GM10847 (cell line): Measurements from ENCODE around the gene RGL3.

Source experiments
- POLR2A ChIP-seq: IDR thresholded peaks from 2 replicates; pipeline ENCODE4 v1.6.1; 2011; ENCODE audit not compliant: insufficient read length; ENCODE audit errors: extremely low read depth

The RGL3 gene

DNA sequence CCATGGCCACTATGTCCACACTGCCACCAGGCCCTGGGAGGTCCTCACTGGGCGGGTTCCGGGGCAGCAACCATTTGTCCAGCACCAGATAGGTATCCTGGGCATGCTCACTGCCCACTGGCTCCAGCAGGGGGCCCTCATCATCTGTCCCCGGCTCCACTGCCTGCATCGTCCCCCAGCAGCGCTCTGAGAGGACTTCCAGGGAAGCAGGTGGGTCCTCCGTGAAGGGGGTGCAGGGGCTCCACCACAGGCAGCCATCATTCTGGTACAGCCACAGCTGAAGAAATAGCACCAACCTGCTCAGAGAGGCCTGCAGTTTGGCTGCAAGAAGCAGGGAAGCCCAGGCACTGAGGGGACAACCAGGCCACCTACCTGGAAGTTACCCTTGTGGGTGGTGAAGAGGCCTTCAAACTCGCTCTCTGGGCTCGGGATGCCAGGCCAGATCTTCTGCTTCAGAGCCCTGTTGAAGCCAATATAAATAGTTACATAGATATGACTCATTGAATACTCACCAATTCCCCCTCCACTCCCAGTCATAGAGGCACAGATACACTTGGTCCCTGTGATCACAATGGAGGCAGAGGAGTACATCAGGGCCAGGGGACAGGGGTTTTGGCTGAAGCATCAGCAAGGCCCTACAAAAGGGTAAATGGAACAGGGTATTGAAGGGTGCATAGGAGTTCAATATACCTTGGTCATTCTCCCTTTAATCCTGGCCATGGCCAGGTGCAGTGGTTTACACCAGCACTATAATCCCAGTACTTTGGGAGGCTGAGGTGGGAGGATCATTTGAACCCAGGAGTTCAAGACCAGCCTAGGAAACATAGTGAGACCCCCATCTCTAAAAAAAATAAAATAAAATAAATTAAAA, 40.6 kb downstream of the RGL3 start:
- TF ChIP-seq POLR2A: no peak

DNA sequence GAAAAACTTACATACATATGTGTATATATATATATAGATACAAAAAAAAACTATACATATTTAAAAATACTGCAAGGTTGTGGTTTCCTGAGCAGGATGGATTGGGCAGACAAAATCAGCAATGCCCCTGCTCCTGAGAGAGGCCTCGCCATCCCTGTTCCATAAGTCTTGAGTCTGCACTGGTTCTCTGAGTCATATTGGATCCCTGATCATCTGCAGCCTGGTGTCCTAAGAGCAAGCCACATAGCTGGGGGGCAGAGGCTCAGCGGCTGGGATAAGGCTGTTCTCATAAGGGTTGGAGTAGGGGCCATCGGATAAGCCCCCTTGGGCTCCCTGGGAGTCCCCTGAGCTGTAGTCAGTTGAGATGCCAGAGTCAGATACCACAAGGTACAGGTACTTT, 41.4 kb downstream of the RGL3 start:
- no peak for TF ChIP-seq POLR2A

- no peak for TF ChIP-seq POLR2A
Measured at GRCh38 chr19:11377237-11377636, 41.9 kb downstream of the RGL3 start.

DNA sequence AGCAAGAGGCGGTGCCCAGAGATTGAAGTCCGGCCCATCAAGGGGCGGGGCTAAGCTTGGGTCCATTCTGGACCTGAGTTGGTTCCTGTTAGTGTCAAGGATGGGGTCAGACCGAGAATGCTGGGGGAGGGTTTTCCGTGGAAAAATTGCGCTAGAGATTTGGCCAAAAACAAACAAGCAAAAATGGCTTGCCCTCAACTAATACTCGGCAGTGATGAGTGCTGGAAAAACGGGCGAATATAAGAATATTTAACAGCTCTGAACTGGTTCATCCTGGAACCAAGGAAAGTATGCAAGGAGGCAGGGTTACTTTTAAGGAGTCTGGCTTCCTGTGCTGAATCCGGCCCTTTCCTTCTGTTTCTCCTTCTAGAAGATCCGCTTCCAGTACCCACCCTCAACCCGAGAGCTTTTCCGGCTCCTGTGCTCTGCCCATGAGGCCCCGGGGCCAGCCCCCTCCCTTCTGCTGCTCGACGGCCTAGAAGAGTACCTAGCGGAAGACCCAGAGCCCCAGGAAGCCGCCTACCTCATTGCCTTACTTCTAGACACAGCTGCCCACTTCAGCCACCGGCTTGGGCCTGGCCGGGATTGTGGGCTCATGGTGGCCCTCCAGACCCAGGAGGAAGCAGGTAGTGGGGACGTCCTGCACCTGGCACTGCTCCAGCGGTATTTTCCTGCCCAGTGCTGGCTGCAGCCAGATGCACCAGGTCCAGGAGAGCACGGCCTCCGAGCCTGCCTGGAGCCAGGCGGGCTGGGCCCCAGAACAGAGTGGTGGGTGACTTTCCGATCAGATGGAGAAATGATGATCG, 43.8 kb downstream of the RGL3 start:
- peak; percentile 30 for TF ChIP-seq POLR2A

- TF ChIP-seq POLR2A: no peak
Measured at GRCh38 chr19:11374433-11375142, 44.5 kb downstream of the RGL3 start, which contains the start of gene SWSAP1. Gene SWSAP1, plus strand, starts transcription at chr19:11374666. Its CDS starts 15 bp downstream, at chr19:11374681.

DNA sequence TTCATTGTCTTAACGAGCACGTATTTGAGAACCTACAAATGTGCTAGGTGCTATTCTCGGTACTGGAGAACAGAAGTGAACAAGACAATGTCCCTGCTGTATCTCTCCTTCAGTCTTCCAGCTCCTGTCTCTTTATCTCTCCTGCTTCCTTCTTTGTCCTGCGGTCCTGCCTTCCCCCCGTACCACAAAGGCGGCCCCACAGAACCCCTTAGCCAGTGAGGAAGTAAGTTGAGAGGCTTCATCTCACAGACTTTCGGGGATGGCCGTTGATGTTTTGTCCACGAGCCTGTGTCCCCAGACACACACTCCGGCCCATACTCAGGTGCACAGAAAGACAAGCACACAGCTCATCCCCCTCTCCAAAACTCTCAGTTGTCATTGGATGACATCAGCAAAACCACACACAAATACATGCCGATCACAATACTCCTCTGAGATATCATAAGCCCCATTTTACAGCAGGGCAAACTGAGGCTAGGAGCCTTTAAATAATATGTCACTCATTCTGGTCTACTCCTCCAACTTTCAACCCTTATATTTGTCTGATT, 45.2 kb downstream of the RGL3 start:
- TF ChIP-seq POLR2A: no peak

DNA sequence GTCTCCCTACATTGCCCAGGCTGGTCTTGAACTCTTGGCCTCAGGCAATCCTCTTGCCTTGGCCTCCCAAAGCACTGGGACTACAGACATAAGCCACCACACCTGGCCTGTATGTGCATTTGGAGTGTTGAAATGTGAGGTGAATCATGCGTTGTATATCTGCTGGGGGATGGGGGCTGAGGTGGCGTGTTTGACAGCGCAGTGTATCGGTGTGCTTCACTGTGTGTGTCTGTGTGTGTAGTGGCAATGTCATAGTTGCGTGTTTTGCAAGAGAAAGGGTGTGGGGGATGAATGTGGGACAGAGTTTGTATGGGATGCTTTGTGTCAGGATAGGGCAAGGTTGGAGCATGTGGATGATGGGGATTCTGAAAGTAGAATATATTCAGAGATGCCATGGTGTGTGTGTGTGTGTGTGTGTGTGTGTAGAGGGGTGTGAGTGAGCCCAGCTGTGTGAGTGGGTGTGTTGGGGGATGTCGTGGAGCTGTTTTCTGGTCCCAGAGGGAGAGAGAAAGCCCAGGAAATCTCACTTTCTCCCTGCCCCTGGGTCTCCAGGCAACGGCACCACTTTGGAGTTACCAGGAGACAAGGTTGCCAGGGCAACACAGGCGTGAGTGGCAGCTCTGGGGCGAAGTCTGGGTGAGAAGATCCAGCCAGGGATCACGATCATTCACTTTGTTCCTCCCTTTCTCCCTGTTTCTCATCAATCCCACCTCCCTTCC, 45.8 kb downstream of the RGL3 start:
- no peak for TF ChIP-seq POLR2A

GRCh38 chr19:11370744-11371143, 48.4 kb downstream of the RGL3 start:
- no peak for TF ChIP-seq POLR2A

DNA sequence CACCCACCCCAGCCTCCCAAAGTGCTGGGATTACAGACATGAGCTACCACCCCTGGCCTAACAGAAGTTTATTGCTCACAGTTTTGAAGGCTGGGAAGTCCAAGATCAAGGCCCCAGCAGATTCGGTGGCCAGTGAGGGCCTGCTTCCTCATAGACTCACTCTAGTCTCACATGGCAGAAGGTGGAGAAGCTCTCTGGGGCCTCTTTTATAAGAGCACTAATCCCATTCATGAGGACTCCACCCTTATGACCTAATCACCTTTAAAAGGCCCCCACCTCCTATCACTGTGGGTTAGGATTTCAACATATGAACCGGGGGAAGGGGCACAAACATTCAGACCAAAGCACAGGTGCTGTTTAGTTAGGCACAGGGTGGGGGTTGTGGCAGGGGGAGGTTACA, 51.6 kb downstream of the RGL3 start:
- TF ChIP-seq POLR2A: no peak

DNA sequence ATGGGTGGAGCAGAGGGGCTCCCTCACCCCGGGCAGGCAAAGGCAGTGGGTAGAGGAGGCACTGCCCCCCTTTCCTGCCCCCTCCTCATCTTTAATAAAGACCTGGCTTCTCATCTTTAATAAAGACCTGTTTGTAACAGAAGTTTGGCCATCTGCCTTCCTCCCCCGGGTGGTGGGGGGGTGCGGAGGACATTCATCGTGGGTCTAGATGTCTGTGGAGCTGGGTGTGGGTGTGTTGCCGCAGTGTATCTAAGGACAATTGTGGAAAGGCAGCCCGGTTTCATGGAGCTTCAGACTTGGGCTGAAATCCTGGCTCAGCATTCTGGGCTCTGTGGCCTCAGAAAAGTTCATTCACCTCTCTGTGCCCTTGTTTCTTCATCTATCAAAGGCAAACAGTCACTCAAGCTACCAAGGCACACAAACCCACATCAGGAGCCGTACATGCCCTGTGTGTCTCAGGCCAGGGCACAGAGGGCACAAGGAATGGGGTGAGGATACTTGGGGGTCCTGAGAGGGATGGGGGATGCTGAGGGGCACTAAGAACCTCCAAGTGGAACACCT, 53.5 kb downstream of the RGL3 start:
- no peak for TF ChIP-seq POLR2A

GRCh38 chr19:11364935-11365334, 54.2 kb downstream of the RGL3 start:
- TF ChIP-seq POLR2A: no peak

GRCh38 chr19:11364296-11364904, 54.7 kb downstream of the RGL3 start:
- no peak for TF ChIP-seq POLR2A

DNA sequence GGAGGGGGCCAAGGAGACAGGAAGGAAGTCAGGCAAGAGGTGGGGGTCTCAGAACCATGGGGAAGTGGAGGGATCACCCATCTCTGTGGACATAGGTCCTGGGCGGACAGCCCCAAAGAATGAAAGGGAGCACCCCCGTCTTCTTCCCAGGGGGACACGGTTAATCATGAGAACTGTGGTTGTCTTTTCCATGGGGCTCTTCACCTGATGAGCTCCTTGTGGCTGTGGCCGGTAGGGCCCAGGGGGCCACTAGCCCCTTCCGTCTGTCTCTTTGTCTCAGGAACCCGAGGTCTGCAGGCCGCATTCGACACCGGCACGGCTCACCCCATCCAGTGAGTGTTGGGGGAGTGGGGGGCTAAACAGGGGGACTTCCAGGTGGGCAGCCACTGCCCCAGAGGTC, 55.2 kb downstream of the RGL3 start:
- TF ChIP-seq POLR2A: no peak
